Activated T-helper 1 cell treated with anti-CD3 and anti-CD28 coated beads, Interleukin-12 subunit alpha, Interleukin-12 subunit beta, Interleukin-2, Interleukin-4 antibody, amounts not matched to agents 30 ng/mL and 10 ng/mL and 1 ng/mL, durations not matched to agents 14 hours and 24 hours and 36 hours (primary cell): Measurements from ENCODE around the gene KRT77. TPM values are rescaled to one million over a fixed set of nuclear protein-coding genes. Genes with fewer than 3 reads are reported as not detected.
A peak's percentile ranks its signal among the peaks of the same experiment; 100 is the strongest.

Source experiments
- DNase-seq: peaks from one replicate; pipeline ENCODE4 v3.0.0; 2021; ENCODE audit warnings: low spot score
- H3K27ac Mint-ChIP-seq: one replicate; pipeline ENCODE4 v1.8.0; 2021; ENCODE audit warnings: mild to moderate bottlenecking, mixed read lengths
- H3K27me3 Mint-ChIP-seq: one replicate; pipeline ENCODE4 v1.8.0; 2022; ENCODE audit warnings: mild to moderate bottlenecking, moderate library complexity, mixed read lengths; ENCODE audit not compliant: insufficient read depth
- H3K36me3 Mint-ChIP-seq: one replicate; pipeline ENCODE4 v1.8.0; 2021; ENCODE audit warnings: low read depth, mixed read lengths
- H3K4me1 Mint-ChIP-seq: one replicate; pipeline ENCODE4 v1.8.0; 2021; ENCODE audit warnings: low read depth, mixed read lengths
- H3K4me3 Mint-ChIP-seq: one replicate; pipeline ENCODE4 v1.8.0; 2021; ENCODE audit warnings: mild to moderate bottlenecking, moderate library complexity, mixed read lengths
- H3K9me3 Mint-ChIP-seq: one replicate; pipeline ENCODE4 v1.8.0; 2021; ENCODE audit warnings: mixed read lengths
- intact Hi-C: fragments of 100-400 bp; cut with micrococcal nuclease; formaldehyde crosslinking; loops from one replicate; pipeline ENCODE4 v1.15.1; 2024
- total RNA-seq: library from RNA; stranded (reverse); gene quantifications from 2 replicates; pipeline ENCODE4 v1.2.3, GENCODE V29; 2022

KRT77 gene
- total RNA-seq, 1 donor from 2014 or later: not detected

DNA sequence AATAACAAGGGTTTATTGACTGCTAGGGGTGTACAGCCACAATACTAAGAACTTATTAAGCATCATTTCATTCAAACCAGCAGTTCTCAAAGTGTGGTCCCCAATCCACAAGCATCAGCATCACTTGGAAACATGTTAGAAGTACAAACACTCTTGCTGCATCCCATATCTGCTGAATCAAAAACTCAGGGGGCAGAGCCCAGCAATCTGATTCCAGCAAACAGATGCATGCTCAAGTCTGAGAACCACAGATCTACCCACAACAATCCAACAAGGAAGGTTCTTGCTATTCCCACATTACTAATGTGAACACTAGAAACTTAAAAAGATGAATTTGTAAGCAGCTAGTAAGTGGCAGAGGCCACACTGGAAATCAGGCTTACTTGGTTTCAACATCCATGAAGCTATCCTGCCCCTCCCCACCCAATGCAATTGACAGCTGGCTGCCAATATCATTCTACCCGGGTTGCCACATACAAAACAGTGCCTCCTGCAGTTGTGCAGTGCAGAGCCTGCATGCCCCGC lies 6.2 kb downstream of the KRT77 start:
- no peak for DNase-seq
- intact Hi-C loops: no loop called here
- Mint-ChIP-seq H3K36me3 (no peaks in the 10 kb centered on the region), H3K4me1 (no peaks in the 10 kb centered on the region), H3K9me3 (no peaks in the 10 kb centered on the region), H3K27ac (no peak overlapping the region), H3K27me3 (peaks cover 35% of the 10 kb centered on the region), H3K4me3 (no peak overlapping the region)

GRCh38 chr12:52696588-52696987 lies 6.7 kb downstream of the KRT77 start:
- Mint-ChIP-seq H3K9me3 (no peaks in the 10 kb centered on the region), H3K4me1 (peaks cover 4% of the 10 kb centered on the region), H3K36me3 (no peaks in the 10 kb centered on the region), H3K27ac (no peak overlapping the region), H3K4me3 (no peak overlapping the region), H3K27me3 (peaks cover 40% of the 10 kb centered on the region)
- intact Hi-C loops: no loop called here
- no peak for DNase-seq

DNA sequence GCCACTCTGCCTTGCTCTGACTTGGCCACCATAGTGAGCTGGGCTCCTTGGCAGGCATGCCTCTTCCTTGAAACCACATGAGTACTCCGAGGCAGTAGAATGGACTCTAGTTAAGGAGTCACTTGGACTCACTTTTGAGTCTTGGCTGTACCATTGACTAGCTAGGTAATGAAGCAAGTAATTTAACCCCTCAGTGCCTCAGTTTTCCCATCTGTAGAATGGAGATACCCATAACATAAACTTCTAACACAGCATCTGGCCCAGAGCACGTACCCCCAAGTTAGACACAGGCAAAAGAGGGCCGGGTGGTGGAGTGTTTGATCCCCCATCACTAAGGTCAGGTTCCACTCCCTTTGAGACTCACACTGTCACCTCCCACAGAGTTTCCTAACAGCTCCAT lies 8.3 kb downstream of the KRT77 start:
- Mint-ChIP-seq H3K4me3 (no peak overlapping the region), H3K9me3 (no peaks in the 10 kb centered on the region), H3K4me1 (peaks cover 14% of the 10 kb centered on the region), H3K27me3 (peaks cover 46% of the 10 kb centered on the region), H3K36me3 (no peaks in the 10 kb centered on the region), H3K27ac (no peak overlapping the region)
- DNase-seq: no peak
- intact Hi-C loops: no loop called here

DNA sequence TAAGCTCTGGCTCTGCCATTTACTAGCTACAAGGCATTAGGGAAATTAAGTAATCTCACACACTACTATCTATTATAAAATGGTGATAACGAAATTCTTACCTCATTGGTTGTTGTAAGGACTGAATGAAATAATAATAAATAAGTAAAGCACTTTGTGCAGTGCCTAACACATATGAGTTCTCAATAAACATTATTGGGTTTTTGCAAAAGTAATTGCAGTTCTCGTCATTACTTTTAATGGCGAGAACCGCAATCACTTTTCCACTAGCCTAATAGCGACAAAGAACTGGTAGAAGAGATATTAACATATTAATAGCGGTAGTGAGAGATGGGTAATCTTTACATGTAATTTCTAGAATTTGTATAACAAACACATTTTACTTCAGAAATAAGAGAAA lies 9.2 kb downstream of the KRT77 start:
- Mint-ChIP-seq H3K27ac (no peak overlapping the region), H3K36me3 (no peaks in the 10 kb centered on the region), H3K4me1 (peaks cover 14% of the 10 kb centered on the region), H3K27me3 (peaks cover 47% of the 10 kb centered on the region), H3K9me3 (no peaks in the 10 kb centered on the region), H3K4me3 (no peak overlapping the region)
- no peak for DNase-seq
- intact Hi-C loops: loop anchor here (5.0 kb wide), 1 partner anchor 112 kb away; no protein-coding TSS in a partner anchor

- no peak for DNase-seq
- Mint-ChIP-seq H3K4me1 (peaks cover 14% of the 10 kb centered on the region), H3K36me3 (no peaks in the 10 kb centered on the region), H3K4me3 (no peak overlapping the region), H3K9me3 (no peaks in the 10 kb centered on the region), H3K27me3 (peaks cover 55% of the 10 kb centered on the region), H3K27ac (no peak overlapping the region)
- intact Hi-C loops: loop anchor here (5.0 kb wide), 1 partner anchor 111 kb away; no protein-coding TSS in a partner anchor
Measured at GRCh38 chr12:52693261-52693660, 10.1 kb downstream of the KRT77 start.

GRCh38 chr12:52692254-52692653 lies 11.1 kb downstream of the KRT77 start:
- H3K27ac Mint-ChIP-seq: no peak overlapping the region
- H3K9me3 Mint-ChIP-seq: no peaks in the 10 kb centered on the region
- intact Hi-C loops: loop anchor here (5.0 kb wide), 1 partner anchor 110 kb away; no protein-coding TSS in a partner anchor
- peaks cover 62% of the 10 kb centered on the region for H3K27me3 Mint-ChIP-seq
- H3K36me3 Mint-ChIP-seq: no peaks in the 10 kb centered on the region
- H3K4me1 Mint-ChIP-seq: peaks cover 14% of the 10 kb centered on the region
- H3K4me3 Mint-ChIP-seq: no peak overlapping the region
- no peak for DNase-seq

DNA sequence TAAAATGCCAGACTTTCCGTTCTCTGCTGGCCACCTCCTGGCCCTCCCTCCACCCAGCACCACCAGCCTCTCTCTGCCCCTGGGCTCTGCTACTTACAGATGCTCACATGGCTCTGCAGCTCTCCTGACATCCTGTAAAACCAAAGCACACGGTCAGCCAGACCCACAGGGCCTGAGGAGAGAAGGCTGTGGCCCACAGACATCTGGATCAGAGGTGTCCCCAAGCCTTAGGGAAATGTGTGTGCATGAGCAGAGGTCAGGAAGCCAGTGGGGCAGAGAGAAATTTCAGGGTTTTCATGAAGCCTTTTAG lies 11.5 kb downstream of the KRT77 start:
- no peak overlapping the region for H3K27ac Mint-ChIP-seq
- H3K27me3 Mint-ChIP-seq: peaks cover 63% of the 10 kb centered on the region
- no peak for DNase-seq
- no peaks in the 10 kb centered on the region for H3K9me3 Mint-ChIP-seq
- H3K36me3 Mint-ChIP-seq: no peaks in the 10 kb centered on the region
- intact Hi-C loops: loop anchor here (5.0 kb wide), 1 partner anchor 109 kb away; no protein-coding TSS in a partner anchor
- no peak overlapping the region for H3K4me3 Mint-ChIP-seq
- H3K4me1 Mint-ChIP-seq: peaks cover 14% of the 10 kb centered on the region

DNA sequence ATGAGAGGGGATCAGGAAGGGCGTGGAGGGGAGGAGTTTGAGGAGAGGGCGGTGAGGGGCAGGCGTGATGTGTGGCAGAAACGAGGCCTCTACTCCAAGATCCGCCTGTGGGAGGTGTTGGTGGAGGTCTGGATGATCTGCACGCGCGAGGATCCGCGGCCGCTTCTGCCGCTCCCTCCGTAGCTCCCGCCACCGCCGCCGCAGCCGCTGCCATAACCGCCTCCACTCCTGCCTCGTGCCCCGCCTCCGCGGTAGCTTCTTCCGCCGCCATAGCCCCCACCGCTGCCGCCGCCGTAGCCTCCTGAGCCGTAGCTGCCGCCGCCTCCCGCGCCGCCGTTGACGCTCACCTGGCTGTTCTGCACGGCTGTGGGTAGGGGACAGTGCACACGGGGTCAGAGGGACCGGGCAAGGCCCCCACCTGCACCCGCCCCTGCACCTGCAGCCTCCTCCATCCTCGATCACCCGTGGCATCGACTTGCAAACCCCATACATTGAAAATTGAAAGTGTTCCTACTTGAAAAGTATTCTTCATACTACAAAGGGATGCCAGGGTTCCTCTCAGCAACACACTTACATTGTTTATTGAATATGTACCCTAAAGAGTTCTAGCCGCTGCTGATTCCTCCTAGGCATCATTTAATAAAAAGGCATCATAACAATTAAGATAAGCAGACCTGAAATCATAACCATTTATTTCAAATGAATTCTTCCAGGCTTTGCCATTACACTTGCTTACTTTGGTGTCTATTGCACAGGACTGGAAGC lies 12.1 kb downstream of the KRT77 start:
- peak; percentile 28 for DNase-seq
- no peaks in the 10 kb centered on the region for H3K9me3 Mint-ChIP-seq
- H3K4me1 Mint-ChIP-seq: peaks cover 14% of the 10 kb centered on the region
- intact Hi-C loops: loop anchor here (5.0 kb wide), 1 partner anchor 109 kb away; no protein-coding TSS in a partner anchor
- no peak overlapping the region for H3K27ac Mint-ChIP-seq
- no peaks in the 10 kb centered on the region for H3K36me3 Mint-ChIP-seq
- peak overlapping the region; percentile 58 for H3K4me3 Mint-ChIP-seq
- peaks cover 61% of the 10 kb centered on the region for H3K27me3 Mint-ChIP-seq

DNA sequence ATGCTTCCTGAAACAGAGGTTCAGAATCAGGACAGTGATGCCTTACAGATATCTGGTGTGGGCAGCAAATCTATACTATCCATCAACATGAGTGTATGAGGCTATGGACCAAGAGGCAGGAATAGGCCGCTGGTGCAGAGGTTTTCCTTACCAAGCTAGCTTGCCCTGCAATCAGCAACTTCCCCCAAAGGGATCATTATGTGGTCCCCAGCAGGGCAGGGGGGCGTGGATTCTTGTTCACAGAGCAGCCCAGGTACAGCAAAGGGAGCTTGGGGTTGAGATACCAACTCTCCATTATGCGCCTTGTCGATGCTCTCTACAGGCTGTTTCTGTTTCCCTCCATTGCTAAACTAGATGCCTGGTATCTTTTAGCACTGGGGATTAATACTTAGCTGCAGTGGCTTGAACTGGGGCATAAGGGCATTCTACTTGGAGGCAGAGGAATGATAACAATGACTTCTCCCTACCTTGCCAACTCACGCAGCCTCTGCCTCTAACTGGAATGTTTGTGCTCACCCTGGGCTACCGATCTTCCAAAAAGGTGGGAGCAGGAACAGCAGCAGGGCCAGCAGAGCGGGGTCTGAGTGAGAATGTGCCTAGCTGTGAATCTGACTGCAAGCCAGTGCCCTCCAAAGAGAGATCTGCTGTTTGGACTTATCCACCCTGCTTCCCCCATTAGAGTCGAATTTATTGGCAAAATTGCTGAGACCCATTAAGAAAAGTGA lies 12.8 kb downstream of the KRT77 start:
- Mint-ChIP-seq H3K27me3 (peaks cover 55% of the 10 kb centered on the region), H3K27ac (no peak overlapping the region), H3K4me3 (peak overlapping the region; percentile 58), H3K9me3 (no peaks in the 10 kb centered on the region), H3K4me1 (peaks cover 14% of the 10 kb centered on the region), H3K36me3 (no peaks in the 10 kb centered on the region)
- intact Hi-C loops: loop anchor here (5.0 kb wide), 1 partner anchor 108 kb away; no protein-coding TSS in a partner anchor
- no peak for DNase-seq

DNA sequence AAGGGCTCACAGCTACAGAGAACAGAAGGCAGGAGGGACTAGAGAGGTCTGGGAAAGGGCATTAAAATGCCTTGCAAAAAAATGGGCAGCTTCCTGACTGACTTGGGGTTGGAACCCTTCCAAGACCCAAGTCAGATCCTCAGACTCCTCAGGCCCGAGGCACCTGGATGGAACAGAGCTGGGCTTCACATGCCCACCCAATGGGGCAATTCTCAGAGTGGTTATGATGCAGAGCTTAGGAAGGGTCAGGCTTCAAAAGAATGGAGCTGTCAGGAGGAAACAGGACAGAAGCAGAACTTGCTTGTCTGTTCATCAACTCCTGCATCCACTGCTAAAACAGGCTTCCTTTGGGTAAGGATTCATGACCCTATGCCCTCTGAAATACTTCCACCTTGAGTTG lies 13.4 kb downstream of the KRT77 start:
- H3K27me3 Mint-ChIP-seq: peaks cover 51% of the 10 kb centered on the region
- H3K27ac Mint-ChIP-seq: no peak overlapping the region
- H3K9me3 Mint-ChIP-seq: no peaks in the 10 kb centered on the region
- DNase-seq: no peak
- peaks cover 14% of the 10 kb centered on the region for H3K4me1 Mint-ChIP-seq
- intact Hi-C loops: loop anchor here (5.0 kb wide), 1 partner anchor 108 kb away; no protein-coding TSS in a partner anchor
- H3K36me3 Mint-ChIP-seq: no peaks in the 10 kb centered on the region
- no peak overlapping the region for H3K4me3 Mint-ChIP-seq

- Mint-ChIP-seq H3K4me3 (no peak overlapping the region), H3K4me1 (peaks cover 14% of the 10 kb centered on the region), H3K27ac (no peak overlapping the region), H3K9me3 (no peaks in the 10 kb centered on the region), H3K27me3 (peaks cover 50% of the 10 kb centered on the region), H3K36me3 (no peaks in the 10 kb centered on the region)
- no peak for DNase-seq
- intact Hi-C loops: no loop called here
Measured at GRCh38 chr12:52689239-52689638, 14.1 kb downstream of the KRT77 start.

DNA sequence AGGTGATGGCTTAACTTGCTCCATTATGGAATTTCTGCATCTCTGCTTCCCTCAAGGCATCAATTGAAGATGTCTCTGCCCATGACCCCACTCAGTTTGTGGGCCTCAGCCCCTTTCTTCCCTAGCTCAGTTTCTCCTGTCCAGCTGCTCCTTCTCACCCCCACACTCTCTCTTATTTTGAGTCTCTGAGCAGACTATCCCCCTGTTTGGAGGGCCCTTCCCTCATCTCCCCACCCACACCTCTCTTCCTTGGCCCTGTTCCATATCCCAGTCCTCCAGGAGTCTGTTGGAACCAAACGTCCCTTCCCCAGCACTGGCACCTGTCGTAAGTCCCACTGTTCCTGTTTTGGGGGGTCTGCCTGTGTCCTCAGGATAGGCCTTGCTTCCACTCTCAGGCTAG lies 14.8 kb downstream of the KRT77 start:
- Mint-ChIP-seq H3K36me3 (no peaks in the 10 kb centered on the region), H3K4me3 (no peak overlapping the region), H3K4me1 (peaks cover 14% of the 10 kb centered on the region), H3K27ac (no peak overlapping the region), H3K9me3 (no peaks in the 10 kb centered on the region), H3K27me3 (peaks cover 50% of the 10 kb centered on the region)
- intact Hi-C loops: no loop called here
- no peak for DNase-seq
